HepG2 (cell line): ENCODE results near the gene FAF2. TPM values are rescaled to one million over a fixed set of nuclear protein-coding genes. Genes with fewer than 3 reads are reported as not detected.

Experiments used
- ATF6 ChIP-seq: sonication (generic); formaldehyde crosslinking; conservative IDR thresholded peaks from 2 replicates; pipeline ENCODE4 v1.4.0; 2020; ENCODE audit warnings: missing genetic modification reagents
- BATF2 ChIP-seq: sonication (generic); formaldehyde crosslinking; IDR thresholded peaks from 2 replicates; pipeline ENCODE4 v1.8.0; 2022; ENCODE audit warnings: mild to moderate bottlenecking, missing genetic modification reagents, moderate library complexity
- E2F2 ChIP-seq: sonication (generic); formaldehyde crosslinking; IDR thresholded peaks from 2 replicates; pipeline ENCODE4 v1.4.0; 2020; ENCODE audit warnings: missing genetic modification reagents, borderline replicate concordance
- E2F5 ChIP-seq: sonication (generic); formaldehyde crosslinking; conservative IDR thresholded peaks from 2 replicates; pipeline ENCODE4 v1.4.0; 2020; ENCODE audit warnings: missing genetic modification reagents
- HMG20A ChIP-seq: IDR thresholded peaks from 2 replicates; pipeline ENCODE4 v1.6.1; 2016; ENCODE audit warnings: borderline replicate concordance
- IRX3 ChIP-seq: sonication (generic); formaldehyde crosslinking; IDR thresholded peaks from 2 replicates; pipeline ENCODE4 v1.8.1; 2023; ENCODE audit warnings: mild to moderate bottlenecking, low read depth, missing genetic modification reagents, borderline replicate concordance
- JUND ChIP-seq: sonication (generic); formaldehyde crosslinking; IDR thresholded peaks from 2 replicates; pipeline ENCODE4 v1.8.0; 2022; ENCODE audit warnings: mild to moderate bottlenecking, missing genetic modification reagents
- KMT2A ChIP-seq: sonication (generic); formaldehyde crosslinking; IDR thresholded peaks from 2 replicates; pipeline ENCODE4 v1.4.0; 2020; ENCODE audit warnings: missing genetic modification reagents
- MAX ChIP-seq: IDR thresholded peaks from 2 replicates; pipeline ENCODE4 v1.6.1; 2012; ENCODE audit warnings: inconsistent platforms
- NCOA1 ChIP-seq: sonication (generic); formaldehyde crosslinking; IDR thresholded peaks from 2 replicates; pipeline ENCODE4 v1.9.0; 2021; ENCODE audit warnings: missing genetic modification reagents
- PCBP2 ChIP-seq: fragments of 200-400 bp; formaldehyde crosslinking; optimal IDR thresholded peaks from 2 replicates; pipeline ENCODE3; 2018; ENCODE audit warnings: low read length, low read depth; ENCODE audit not compliant: poor library complexity, severe bottlenecking
- RFX5 ChIP-seq: IDR thresholded peaks from 2 replicates; pipeline ENCODE4 v1.6.1; 2011; ENCODE audit warnings: low read depth, low read length, improper control_type of control experiment
- SRSF1 ChIP-seq: fragments of 200-400 bp; formaldehyde crosslinking; optimal IDR thresholded peaks from 2 replicates; pipeline ENCODE3; 2017; ENCODE audit warnings: mild to moderate bottlenecking, low read depth, low read length, moderate library complexity
- TCF7L2 ChIP-seq: IDR thresholded peaks from 2 replicates; pipeline ENCODE4 v1.6.1; 2011; ENCODE audit warnings: mild to moderate bottlenecking, low read depth, low read length, moderate library complexity
- TEAD3 ChIP-seq: optimal IDR thresholded peaks from 2 replicates; pipeline ENCODE3; 2016; ENCODE audit warnings: borderline replicate concordance
- THAP9 ChIP-seq: sonication (generic); formaldehyde crosslinking; IDR thresholded peaks from 2 replicates; pipeline ENCODE4; 2020; ENCODE audit warnings: missing genetic modification reagents, mild to moderate bottlenecking, borderline replicate concordance
- ZFP91 ChIP-seq: sonication (generic); formaldehyde crosslinking; IDR thresholded peaks from 2 replicates; pipeline ENCODE4 v1.9.0; 2022; ENCODE audit warnings: missing genetic modification reagents, mild to moderate bottlenecking, borderline replicate concordance
- ZNF558 ChIP-seq: sonication (generic); formaldehyde crosslinking; IDR thresholded peaks from 2 replicates; pipeline ENCODE4 v1.9.0; 2022; ENCODE audit warnings: mild to moderate bottlenecking, missing genetic modification reagents, borderline replicate concordance
- ZNF572 ChIP-seq: sonication (generic); formaldehyde crosslinking; IDR thresholded peaks from 2 replicates; pipeline ENCODE4 v1.5.1; 2020; ENCODE audit warnings: mild to moderate bottlenecking, missing genetic modification reagents
- ZNF605 ChIP-seq: sonication (generic); formaldehyde crosslinking; IDR thresholded peaks from 2 replicates; pipeline ENCODE4 v1.8.0; 2022; ENCODE audit warnings: mild to moderate bottlenecking, missing genetic modification reagents
- ZSCAN31 ChIP-seq: sonication (generic); formaldehyde crosslinking; IDR thresholded peaks from 2 replicates; pipeline ENCODE4 v1.5.0; 2020; ENCODE audit warnings: low read depth, mild to moderate bottlenecking, missing genetic modification reagents
- polyA plus RNA-seq, 8 experiments: library from polyadenylated mRNA; depleted of rRNA in 3 of 8; stranded (reverse) in 7 of 8; unstranded in 1 of 8; fragments of >200 nt; fragmentation: Illumina TruSeq in 4 of 8; extraction: Trizol in 4 of 8; gene quantifications; 2 replicates each; pipeline versions ENCODE4 v1.2.1 to v1.2.3, GENCODE V29; 2011 to 2016; ENCODE audit warnings: low read depth in 4 of 8, missing spikeins in 1 of 8, mixed read lengths in 1 of 8; ENCODE audit not compliant: insufficient read depth in 1 of 8
- total RNA-seq, 5 experiments: library from RNA; depleted of rRNA; stranded (reverse); fragments of >200 nt; fragmentation: Illumina TruSeq; extraction: Trizol; gene quantifications; 2 replicates each; pipeline ENCODE4 v1.2.3, GENCODE V29; 2016; ENCODE audit warnings: low read depth in 1 of 5

FAF2 gene
- total and polyA plus RNA-seq, 2 of the 13 experiments (the other 11 are each of a cell fraction or from before 2014, with no cell fraction given), result 27.8 to 34.3 TPM

- TF ChIP-seq ZNF605 (peak; percentile 51; the same call in 1 of the 2 replicates), ZFP91 (peak; percentile 78; the same call in 1 of the 2 replicates), MAX (no peak; the same call in 1 of the 2 replicates), TEAD3 (no peak), TCF7L2 (no peak), HMG20A (CRISPR knock-in tag) (no peak), E2F5 (no peak), ZNF558 (CRISPR knock-in tag) (no peak), ZNF572 (CRISPR knock-in tag) (peak; percentile 78; the same call in 1 of the 2 replicates), PCBP2 (no peak), RFX5 (no peak), ATF6 (CRISPR knock-in tag) (no peak), IRX3 (CRISPR knock-in tag) (no peak), BATF2 (no peak), JUND (CRISPR knock-in tag) (0 out of 2 replicates have a peak, but pooled peaks have one; percentile 8), E2F2 (CRISPR knock-in tag) (peak; percentile 22; the same call in 1 of the 2 replicates), ZSCAN31 (CRISPR knock-in tag) (0 out of 2 replicates have a peak, but pooled peaks have one; percentile 41), NCOA1 (CRISPR knock-in tag) (peak; percentile 86; the same call in 1 of the 2 replicates), THAP9 (0 out of 2 replicates have a peak, but pooled peaks have one; percentile 54), KMT2A (no peak; the same call in 1 of the 2 replicates), SRSF1 (no peak)
These were observed 601 bp upstream of the FAF2 start (continued) for GRCh38 chr5:176447591-176447977.
